HEK293 (cell line): ENCODE results near the gene STUB1.

ENCODE experiments used
- CTCF ChIA-PET: fragments of 350-600 bp; formaldehyde crosslinking; extraction: SDS; loops from one replicate; lab custom pipeline; 2021; ENCODE audit warnings: antibody characterized with exemption; lab: Yijun Ruan, JAX
- POLR2A ChIA-PET: fragments of 300-600 bp; formaldehyde crosslinking; extraction: SDS; loops from one replicate; lab custom pipeline; 2020; ENCODE audit warnings: antibody characterized with exemption, inconsistent platforms; lab: Yijun Ruan, JAX
- H3K27ac ChIP-seq: fragments of 200-500 bp; sonication (Bioruptor generic); 2 replicates; pipeline ENCODE4 v1.5.1; 2014; ENCODE audit warnings: low read depth, low read length, control low read depth, inconsistent platforms; ENCODE audit errors: extremely low read depth
- H3K36me3 ChIP-seq, 2 experiments: fragments of 200-500 bp in 1 of 2; sonication (Bioruptor generic) in 1 of 2; 1 replicate in 1 of 2; 2 replicates in 1 of 2; pipeline ENCODE4 v1.5.1; 2014 to 2017; ENCODE audit warnings: inconsistent platforms in 2 of 2, low read length in 2 of 2; ENCODE audit not compliant: control insufficient read depth in 2 of 2, insufficient read depth in 1 of 2
- H3K4me1 ChIP-seq: fragments of 200-500 bp; sonication (Bioruptor generic); 2 replicates; pipeline ENCODE4 v1.5.1; 2014; ENCODE audit warnings: mild to moderate bottlenecking, low read length, inconsistent platforms; ENCODE audit not compliant: control insufficient read depth, insufficient read depth
- H3K4me3 ChIP-seq: 2 replicates; pipeline ENCODE4 v1.5.1; 2011; ENCODE audit warnings: low read depth, mild to moderate bottlenecking, control low read depth, low read length, moderate library complexity
- H3K9me3 ChIP-seq: fragments of 200-500 bp; sonication (Bioruptor generic); 2 replicates; pipeline ENCODE4 v1.5.1; 2014; ENCODE audit warnings: low read depth, low read length, inconsistent platforms; ENCODE audit not compliant: control insufficient read depth, insufficient read depth
- EGR2 ChIP-seq: fragments of 450-650 bp; formaldehyde crosslinking; IDR thresholded peaks from 2 replicates; pipeline ENCODE4 v1.5.1; 2016; ENCODE audit warnings: low read depth, missing biosample characterization, missing genetic modification characterization
- GLI4 ChIP-seq: fragments of 450-650 bp; formaldehyde crosslinking; IDR thresholded peaks from 2 replicates; pipeline ENCODE4 v1.5.1; 2016; ENCODE audit warnings: missing biosample characterization, missing genetic modification characterization
- GLIS1 ChIP-seq: fragments of 450-650 bp; formaldehyde crosslinking; IDR thresholded peaks from 2 replicates; pipeline ENCODE4 v1.5.1; 2016; ENCODE audit warnings: missing biosample characterization, missing genetic modification characterization
- KLF17 ChIP-seq: fragments of 450-650 bp; formaldehyde crosslinking; IDR thresholded peaks from 2 replicates; pipeline ENCODE4 v1.5.1; 2016; ENCODE audit warnings: missing biosample characterization, missing genetic modification characterization
- REPIN1 ChIP-seq: fragments of 450-650 bp; formaldehyde crosslinking; IDR thresholded peaks from 2 replicates; pipeline ENCODE4 v1.5.1; 2017; ENCODE audit warnings: missing biosample characterization, missing genetic modification characterization, low read depth
- SALL2 ChIP-seq: fragments of 450-650 bp; formaldehyde crosslinking; IDR thresholded peaks from 2 replicates; pipeline ENCODE4 v1.5.0; 2017; ENCODE audit warnings: missing biosample characterization, mild to moderate bottlenecking, missing genetic modification characterization, borderline replicate concordance
- ZBTB17 ChIP-seq: fragments of 450-650 bp; formaldehyde crosslinking; IDR thresholded peaks from 2 replicates; pipeline ENCODE4 v1.5.1; 2016; ENCODE audit warnings: missing biosample characterization, missing genetic modification characterization
- ZFP3 ChIP-seq: fragments of 450-650 bp; formaldehyde crosslinking; IDR thresholded peaks from 2 replicates; pipeline ENCODE4 v1.5.1; 2016; ENCODE audit warnings: low read depth, missing biosample characterization, missing genetic modification characterization
- ZNF114 ChIP-seq: fragments of 450-650 bp; formaldehyde crosslinking; IDR thresholded peaks from 2 replicates; pipeline ENCODE4 v1.5.0; 2017; ENCODE audit warnings: missing biosample characterization, missing genetic modification characterization
- ZNF157 ChIP-seq: fragments of 450-650 bp; formaldehyde crosslinking; IDR thresholded peaks from 2 replicates; pipeline ENCODE4 v1.5.1; 2016; ENCODE audit warnings: missing biosample characterization, missing genetic modification characterization
- ZNF169 ChIP-seq: fragments of 450-650 bp; formaldehyde crosslinking; IDR thresholded peaks from 2 replicates; pipeline ENCODE4 v1.5.1; 2016; ENCODE audit warnings: missing biosample characterization, missing genetic modification characterization
- ZNF184 ChIP-seq: fragments of 450-650 bp; IDR thresholded peaks from 2 replicates; pipeline ENCODE4 v1.5.1; 2018; ENCODE audit warnings: missing biosample characterization, mild to moderate bottlenecking, missing genetic modification characterization
- ZNF19 ChIP-seq: fragments of 450-650 bp; formaldehyde crosslinking; IDR thresholded peaks from 2 replicates; pipeline ENCODE4; 2016; ENCODE audit warnings: missing biosample characterization, missing genetic modification characterization, low read depth
- ZNF2 ChIP-seq: fragments of 450-650 bp; formaldehyde crosslinking; IDR thresholded peaks from 2 replicates; pipeline ENCODE4 v1.5.1; 2016; ENCODE audit warnings: missing biosample characterization, missing genetic modification characterization
- ZNF280C ChIP-seq: fragments of 450-650 bp; formaldehyde crosslinking; IDR thresholded peaks from 2 replicates; pipeline ENCODE4 v1.5.1; 2016; ENCODE audit warnings: missing biosample characterization, missing genetic modification characterization
- ZNF292 ChIP-seq: fragments of 450-650 bp; formaldehyde crosslinking; IDR thresholded peaks from 2 replicates; pipeline ENCODE4 v1.5.1; 2016; ENCODE audit warnings: low read depth, missing biosample characterization, missing genetic modification characterization, borderline replicate concordance
- ZNF324 ChIP-seq: fragments of 450-650 bp; formaldehyde crosslinking; IDR thresholded peaks from 2 replicates; pipeline ENCODE4 v1.5.1; 2016; ENCODE audit warnings: missing biosample characterization, missing genetic modification characterization
- ZNF404 ChIP-seq: fragments of 450-650 bp; formaldehyde crosslinking; IDR thresholded peaks from 2 replicates; pipeline ENCODE4 v1.5.1; 2017; ENCODE audit warnings: missing biosample characterization, missing genetic modification characterization
- ZNF423 ChIP-seq: fragments of 450-650 bp; formaldehyde crosslinking; IDR thresholded peaks from 2 replicates; pipeline ENCODE4 v1.5.1; 2016; ENCODE audit warnings: missing biosample characterization, missing genetic modification characterization
- ZNF513 ChIP-seq: fragments of 450-650 bp; IDR thresholded peaks from 2 replicates; pipeline ENCODE4 v1.5.1; 2018; ENCODE audit warnings: missing biosample characterization, missing genetic modification characterization
- ZNF529 ChIP-seq: fragments of 450-650 bp; formaldehyde crosslinking; IDR thresholded peaks from 2 replicates; pipeline ENCODE4 v1.5.1; 2017; ENCODE audit warnings: missing genetic modification characterization, missing biosample characterization; ENCODE audit not compliant: insufficient replicate concordance
- ZNF530 ChIP-seq: fragments of 450-650 bp; formaldehyde crosslinking; IDR thresholded peaks from 2 replicates; pipeline ENCODE4 v1.5.1; 2016; ENCODE audit warnings: low read depth, missing biosample characterization, missing genetic modification characterization
- ZNF549 ChIP-seq: fragments of 450-650 bp; IDR thresholded peaks from 2 replicates; pipeline ENCODE4 v1.5.1; 2018; ENCODE audit warnings: missing biosample characterization, missing genetic modification characterization, mild to moderate bottlenecking, inconsistent platforms, moderate library complexity
- ZNF585B ChIP-seq: fragments of 450-650 bp; formaldehyde crosslinking; IDR thresholded peaks from 2 replicates; pipeline ENCODE4 v1.5.1; 2016; ENCODE audit warnings: missing biosample characterization, missing genetic modification characterization
- ZNF621 ChIP-seq: fragments of 450-650 bp; formaldehyde crosslinking; IDR thresholded peaks from 2 replicates; pipeline ENCODE4 v1.5.1; 2017; ENCODE audit warnings: missing biosample characterization, missing genetic modification characterization
- ZNF626 ChIP-seq: fragments of 450-650 bp; sonication (Bioruptor Pico); formaldehyde crosslinking; IDR thresholded peaks from 2 replicates; pipeline ENCODE4 v1.5.1; 2018; ENCODE audit warnings: missing biosample characterization, missing genetic modification characterization, inconsistent platforms
- ZNF660 ChIP-seq: fragments of 450-650 bp; IDR thresholded peaks from 2 replicates; pipeline ENCODE4 v1.5.1; 2018; ENCODE audit warnings: missing biosample characterization, mild to moderate bottlenecking, missing genetic modification characterization
- ZNF670 ChIP-seq: fragments of 450-650 bp; formaldehyde crosslinking; IDR thresholded peaks from 2 replicates; pipeline ENCODE4 v1.5.1; 2016; ENCODE audit warnings: missing biosample characterization, missing genetic modification characterization, low read depth
- ZNF704 ChIP-seq: fragments of 450-650 bp; formaldehyde crosslinking; IDR thresholded peaks from 2 replicates; pipeline ENCODE4 v1.5.1; 2016; ENCODE audit warnings: missing biosample characterization, missing genetic modification characterization
- ZNF785 ChIP-seq: fragments of 450-650 bp; formaldehyde crosslinking; IDR thresholded peaks from 2 replicates; pipeline ENCODE4 v1.5.1; 2016; ENCODE audit warnings: missing biosample characterization, missing genetic modification characterization
- TF ChIP-seq, protein P1 (sequence below): fragments of 450-650 bp; formaldehyde crosslinking; IDR thresholded peaks from 2 replicates; pipeline ENCODE4 v1.5.1; 2016; ENCODE audit warnings: missing biosample characterization, missing genetic modification characterization

STUB1 gene

GRCh38 chr16:684071-684794 lies 4.0 kb downstream of the STUB1 start, which contains the start of gene JMJD8:
JMJD8 (minus strand) TSS chr16:684334; CDS start chr16:684319, 15 bp downstream.
- peak within 1 kb of the TSS; percentile 97 for H3K27ac ChIP-seq
- H3K4me1 ChIP-seq = peaks cover 9% of the 10 kb centered on the region; the same call in 1 of the 2 replicates
- POLR2A ChIA-PET = interaction anchor here (0.6 to 1.4 kb wide), 9 partner anchors 9 to 449 kb away, joined by 3 to 9 read pairs (median 4); partner anchors contain the start of genes CCDC78, FAM234A, HAGHL and METTL26
- no peaks in the 10 kb centered on the region for H3K9me3 ChIP-seq
- H3K36me3 ChIP-seq = peaks cover 3 to 70% of the 10 kb centered on the region in 2 experiments; a peak in 1 of 3 replicates
- CTCF ChIA-PET = interaction anchor here (0.8 to 1.8 kb wide), 2 partner anchors 28 to 101 kb away, joined by 3 read pairs; no protein-coding TSS in a partner anchor
- peak within 1 kb of the TSS; percentile 68 for H3K4me3 ChIP-seq
- TF ChIP-seq ZNF324 (tag by site-specific recombination) (no peak), ZNF404 (no peak), ZNF2 (tag by site-specific recombination) (peak; percentile 64), ZNF621 (tag by site-specific recombination) (no peak), ZNF157 (tag by site-specific recombination) (no peak), ZNF513 (tag by site-specific recombination) (no peak), ZNF169 (tag by site-specific recombination) (no peak), ZNF549 (tag by site-specific recombination) (no peak), ZNF530 (tag by site-specific recombination) (no peak), ZNF785 (tag by site-specific recombination) (no peak), ZNF670 (tag by site-specific recombination) (no peak), ZNF626 (tag by site-specific recombination) (no peak), ZFP3 (tag by site-specific recombination) (no peak), GLIS1 (tag by site-specific recombination) (peak; percentile 83), ZNF280C (no peak), ZNF660 (tag by site-specific recombination) (no peak; the same call in 1 of the 2 replicates), ZNF529 (tag by site-specific recombination) (no peak), ZNF114 (no peak), REPIN1 (tag by site-specific recombination) (no peak), ZNF423 (peak; percentile 79), ZNF19 (tag by site-specific recombination) (no peak), EGR2 (tag by site-specific recombination) (no peak), GLI4 (tag by site-specific recombination) (no peak), ZNF704 (tag by site-specific recombination) (no peak), SALL2 (tag by site-specific recombination) (no peak), ZBTB17 (tag by site-specific recombination) (no peak), ZNF292 (no peak), ZNF585B (tag by site-specific recombination) (no peak), KLF17 (tag by site-specific recombination) (peak; percentile 93), ZNF184 (tag by site-specific recombination) (0 out of 2 replicates have a peak, but pooled peaks have one; percentile 37)
- TF ChIP-seq, protein P1, sequence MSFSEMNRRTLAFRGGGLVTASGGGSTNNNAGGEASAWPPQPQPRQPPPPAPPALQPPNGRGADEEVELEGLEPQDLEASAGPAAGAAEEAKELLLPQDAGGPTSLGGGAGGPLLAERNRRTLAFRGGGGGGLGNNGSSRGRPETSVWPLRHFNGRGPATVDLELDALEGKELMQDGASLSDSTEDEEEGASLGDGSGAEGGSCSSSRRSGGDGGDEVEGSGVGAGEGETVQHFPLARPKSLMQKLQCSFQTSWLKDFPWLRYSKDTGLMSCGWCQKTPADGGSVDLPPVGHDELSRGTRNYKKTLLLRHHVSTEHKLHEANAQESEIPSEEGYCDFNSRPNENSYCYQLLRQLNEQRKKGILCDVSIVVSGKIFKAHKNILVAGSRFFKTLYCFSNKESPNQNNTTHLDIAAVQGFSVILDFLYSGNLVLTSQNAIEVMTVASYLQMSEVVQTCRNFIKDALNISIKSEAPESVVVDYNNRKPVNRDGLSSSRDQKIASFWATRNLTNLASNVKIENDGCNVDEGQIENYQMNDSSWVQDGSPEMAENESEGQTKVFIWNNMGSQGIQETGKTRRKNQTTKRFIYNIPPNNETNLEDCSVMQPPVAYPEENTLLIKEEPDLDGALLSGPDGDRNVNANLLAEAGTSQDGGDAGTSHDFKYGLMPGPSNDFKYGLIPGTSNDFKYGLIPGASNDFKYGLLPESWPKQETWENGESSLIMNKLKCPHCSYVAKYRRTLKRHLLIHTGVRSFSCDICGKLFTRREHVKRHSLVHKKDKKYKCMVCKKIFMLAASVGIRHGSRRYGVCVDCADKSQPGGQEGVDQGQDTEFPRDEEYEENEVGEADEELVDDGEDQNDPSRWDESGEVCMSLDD = no peak
